COLO668 (cell line): Measurements from ENCODE around the gene RLN3.

Experiments
- DNase-seq: peaks from one replicate; lab custom pipeline; 2025; ENCODE audit not compliant: unreplicated experiment; lab: John Stamatoyannopoulos, UW

The RLN3 gene, protein sequence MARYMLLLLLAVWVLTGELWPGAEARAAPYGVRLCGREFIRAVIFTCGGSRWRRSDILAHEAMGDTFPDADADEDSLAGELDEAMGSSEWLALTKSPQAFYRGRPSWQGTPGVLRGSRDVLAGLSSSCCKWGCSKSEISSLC

DNA sequence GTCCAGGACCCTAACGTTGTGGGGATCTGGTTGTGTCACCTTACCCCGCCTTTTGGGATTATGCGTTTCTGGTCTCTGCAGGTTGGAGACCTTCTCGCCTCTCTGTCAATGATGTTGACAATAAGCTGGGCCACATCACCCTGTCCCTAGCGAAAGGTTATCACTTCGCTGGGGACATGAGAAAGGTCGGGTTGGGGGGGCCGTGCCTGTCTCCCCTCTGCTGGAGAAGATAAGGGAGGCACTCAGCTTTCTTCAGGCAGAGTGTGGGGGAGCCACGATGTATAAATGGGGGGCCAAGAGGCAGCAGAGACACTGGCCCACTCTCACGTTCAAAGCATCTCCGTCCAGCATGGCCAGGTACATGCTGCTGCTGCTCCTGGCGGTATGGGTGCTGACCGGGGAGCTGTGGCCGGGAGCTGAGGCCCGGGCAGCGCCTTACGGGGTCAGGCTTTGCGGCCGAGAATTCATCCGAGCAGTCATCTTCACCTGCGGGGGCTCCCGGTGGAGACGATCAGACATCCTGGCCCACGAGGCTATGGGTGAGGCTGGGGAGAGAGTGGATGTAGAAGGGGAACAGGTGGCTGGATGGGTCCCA lies at the start of gene RLN3:
TSS of gene RLN3 (plus strand) at position 293 of the 595 bp plus-strand sequence. CDS start at position 350, 57 bp downstream.
- DNase-seq, result no peak

DNA sequence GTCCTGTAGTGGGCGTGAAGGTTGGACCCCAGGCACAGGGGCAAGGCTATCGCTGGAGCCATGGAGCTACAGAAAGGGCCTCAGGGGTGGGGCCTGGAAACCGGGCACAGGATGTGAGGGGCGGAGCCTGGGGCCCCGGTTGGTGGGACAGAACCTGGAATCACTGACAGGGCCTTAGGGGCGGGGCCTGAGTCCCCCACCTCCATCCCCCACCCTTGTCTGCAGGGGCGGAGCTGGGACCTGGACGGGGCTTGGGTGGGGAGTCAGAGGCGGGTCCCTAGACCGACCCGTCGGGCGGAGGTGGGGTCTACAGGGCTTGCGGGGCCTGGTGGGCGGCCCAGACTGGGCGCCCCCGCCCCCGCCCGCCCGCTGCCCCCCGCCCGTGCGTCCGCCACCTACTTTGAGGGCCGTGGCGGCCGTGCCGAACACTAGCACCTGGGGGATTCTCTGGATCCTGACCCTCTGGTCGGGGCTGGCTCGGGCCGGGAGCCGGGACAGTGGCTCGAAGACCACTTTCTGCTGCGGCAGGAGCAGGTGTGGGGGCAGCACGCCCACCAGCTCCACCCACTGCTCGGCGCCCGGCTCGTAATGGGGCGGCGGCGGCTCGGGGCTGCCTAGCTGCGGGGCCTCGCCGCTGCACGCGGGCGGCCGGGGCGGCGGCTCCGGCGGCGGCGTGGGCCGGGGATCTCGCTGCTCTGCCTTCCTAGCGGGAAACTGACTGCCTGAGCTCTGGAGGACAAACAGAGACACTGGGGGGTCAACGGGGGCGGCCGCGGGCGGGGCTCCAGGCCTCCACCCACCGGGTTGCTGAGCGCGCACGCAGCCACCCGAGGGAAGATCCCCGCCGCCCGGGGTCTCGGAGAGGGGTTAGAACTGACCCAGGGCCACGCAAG lies 49.4 kb upstream of the RLN3 start:
- DNase-seq, result peak; percentile 92

DNA sequence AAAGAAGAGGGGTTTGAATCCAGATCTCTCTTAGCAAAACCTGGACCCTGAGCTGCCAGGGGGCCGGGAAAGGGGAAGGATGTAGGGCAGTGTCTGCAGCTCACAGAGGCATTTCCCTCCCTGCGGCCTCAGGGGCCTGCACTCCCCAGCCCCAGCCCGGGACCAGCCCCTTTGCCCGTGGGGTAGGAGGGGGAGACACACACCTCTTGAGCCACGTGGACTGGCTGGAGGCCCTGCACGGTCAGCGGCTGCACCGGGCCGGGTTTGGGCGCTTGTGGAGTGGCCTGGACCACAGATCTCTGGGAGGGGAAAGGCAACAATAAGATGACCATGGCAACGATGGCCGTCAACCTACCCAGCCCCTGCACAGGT lies 48.7 kb upstream of the RLN3 start:
- DNase-seq, result peak; percentile 15

DNA sequence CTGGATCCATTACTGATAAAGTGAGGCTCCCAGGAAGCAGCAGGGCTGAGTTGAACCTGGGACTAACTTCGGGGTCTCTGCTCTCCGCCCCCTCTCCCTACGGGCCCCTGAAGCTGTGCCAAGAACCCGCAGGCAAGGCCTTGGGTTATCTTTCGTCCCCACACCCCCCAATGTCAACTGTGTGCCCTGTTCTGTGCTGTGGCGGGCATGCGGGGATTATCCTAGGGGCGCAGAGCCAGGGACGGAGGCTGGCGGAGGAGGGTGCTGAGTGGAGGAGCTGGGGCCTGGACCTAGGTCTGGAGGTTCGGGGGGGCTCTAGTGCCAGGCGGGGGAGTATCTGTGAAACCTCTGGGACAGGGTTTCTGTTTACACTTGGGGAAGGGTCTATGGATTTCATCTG lies 48.3 kb upstream of the RLN3 start:
- no peak for DNase-seq

DNA sequence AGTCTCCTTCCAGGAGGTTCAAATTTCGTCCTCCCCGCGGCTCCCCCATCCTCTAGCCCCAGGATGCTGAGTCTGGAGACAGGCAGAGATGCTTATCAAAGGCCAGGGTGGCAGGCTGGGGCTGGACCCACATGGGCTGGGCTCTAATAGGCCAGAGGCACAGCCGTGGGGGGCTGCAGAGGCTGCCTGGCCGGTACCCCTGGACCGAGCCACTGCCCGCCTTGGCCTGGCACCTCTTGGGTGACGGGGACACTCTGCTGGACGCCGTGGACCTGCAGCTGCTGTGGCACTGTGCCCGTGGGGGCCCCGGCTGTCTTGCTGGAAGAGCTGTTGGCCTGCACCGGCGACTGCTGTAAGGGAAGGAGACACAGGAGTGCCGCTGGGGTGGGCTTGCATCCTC lies 47.6 kb upstream of the RLN3 start:
- DNase-seq, result no peak

DNA sequence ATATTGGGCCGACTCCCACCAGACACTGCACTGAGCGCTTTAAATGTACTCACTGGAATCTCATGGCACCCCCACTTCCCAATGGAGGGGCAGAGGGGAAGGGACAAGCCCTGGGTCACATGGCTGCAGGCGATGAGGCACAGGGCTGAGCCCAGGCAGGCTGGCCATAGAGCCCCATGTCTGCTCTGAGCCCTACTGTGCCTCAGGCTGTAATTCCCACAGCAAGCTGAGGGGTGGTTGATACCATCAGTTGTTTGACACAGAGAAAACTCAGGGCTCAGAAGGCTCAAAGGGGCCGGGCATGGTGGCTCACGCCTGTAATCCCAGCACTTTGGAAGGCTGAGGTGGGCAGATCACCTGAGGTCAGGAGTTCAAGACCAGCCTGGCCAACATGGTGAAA lies 46.9 kb upstream of the RLN3 start:
- no peak for DNase-seq

DNA sequence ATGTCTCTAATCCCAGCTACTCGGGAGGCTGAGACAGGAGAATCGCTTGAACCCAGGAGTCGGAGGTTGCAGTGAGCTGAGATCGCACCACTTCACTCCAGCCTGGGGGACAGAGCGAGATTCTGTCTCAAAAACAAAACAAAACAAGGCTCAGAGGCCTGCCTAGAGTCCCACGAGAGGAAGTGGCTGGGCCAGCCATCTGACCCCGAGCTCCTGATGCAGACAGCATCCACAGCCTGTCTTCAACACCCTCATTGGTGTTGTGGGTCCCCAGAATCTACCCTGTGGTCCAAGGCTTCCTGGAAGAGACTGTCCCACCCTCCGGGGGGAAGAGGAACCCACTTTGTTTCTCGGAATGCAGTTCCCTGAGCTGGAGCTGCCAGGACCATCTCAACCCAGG lies 46.5 kb upstream of the RLN3 start:
- no peak for DNase-seq

DNA sequence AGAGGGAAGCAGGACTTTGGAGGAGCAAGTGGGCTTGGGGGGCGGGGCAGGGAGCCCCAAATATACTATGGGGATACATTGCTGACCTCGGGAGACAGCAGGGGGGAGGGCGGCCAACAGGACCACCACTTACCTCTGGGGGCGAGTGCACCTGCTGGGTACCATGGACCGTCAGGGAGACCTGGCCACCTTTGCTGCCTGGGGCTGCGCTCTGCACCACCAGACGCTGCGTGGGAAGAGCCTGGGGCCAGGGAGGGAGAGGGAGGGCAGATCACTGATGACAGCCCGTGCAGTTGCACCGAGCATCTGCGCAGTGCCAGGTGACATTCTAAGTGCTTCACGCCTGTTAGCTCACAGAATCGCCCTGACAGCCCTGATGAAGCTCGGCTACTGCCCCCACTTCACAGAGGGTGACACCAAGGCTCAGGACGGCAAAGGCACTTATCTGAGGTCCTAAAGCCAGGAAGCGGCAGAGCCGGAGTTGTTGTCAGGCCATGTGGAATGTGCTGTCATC lies 45.9 kb upstream of the RLN3 start:
- peak; percentile 85 for DNase-seq

DNA sequence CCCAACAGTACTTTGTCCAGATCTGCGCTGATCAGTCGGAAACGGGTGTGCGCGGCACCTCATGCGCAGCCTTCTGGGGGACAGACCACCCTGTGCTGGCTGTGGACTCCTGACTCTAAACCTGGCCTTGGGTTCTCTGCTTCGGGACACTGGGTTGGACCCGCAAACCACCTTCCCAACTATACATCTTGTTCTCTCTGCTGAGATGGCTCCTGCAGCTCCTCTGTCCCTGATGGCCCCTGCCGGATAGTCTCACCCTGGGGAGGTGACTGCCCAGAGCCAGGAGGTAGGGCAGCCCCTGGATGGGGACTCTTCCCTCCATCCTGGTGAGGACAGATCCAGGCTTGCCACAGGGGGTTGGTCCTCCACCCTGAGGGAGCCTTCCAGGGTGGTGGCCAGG lies 45.2 kb upstream of the RLN3 start:
- DNase-seq, result no peak

DNA sequence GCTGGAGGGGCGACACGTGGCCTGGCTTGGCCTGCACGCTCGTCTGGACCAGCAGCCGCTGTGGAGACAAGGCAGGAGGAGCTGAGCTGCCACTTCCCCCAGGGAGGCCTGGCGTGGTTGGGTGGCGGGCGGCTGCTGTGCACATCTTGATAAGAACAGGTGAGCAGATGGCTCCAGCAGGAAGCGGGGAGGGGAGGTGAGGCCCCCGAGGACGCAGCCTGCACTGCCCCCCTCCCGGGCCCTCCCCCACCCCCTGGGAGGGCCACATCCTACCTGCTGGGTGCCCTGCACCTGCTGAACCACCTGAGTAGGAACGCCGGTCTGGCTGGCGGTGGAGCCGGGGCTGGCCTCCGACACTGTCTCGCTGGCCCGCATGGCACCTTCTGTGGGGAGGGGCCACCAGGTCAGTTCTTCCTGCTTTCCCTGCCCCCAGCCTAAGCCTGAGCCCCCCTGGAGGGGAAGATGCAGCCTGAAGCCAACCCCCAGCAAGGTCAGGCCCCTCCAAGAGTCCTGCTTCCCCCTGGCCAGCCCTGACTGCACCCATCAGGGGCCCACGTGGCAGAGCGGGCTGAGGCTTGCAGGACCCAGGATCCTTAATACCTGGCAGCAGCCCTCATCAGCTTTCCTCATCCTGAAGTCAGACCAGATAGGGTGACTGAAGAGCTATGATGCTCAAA lies 44.6 kb upstream of the RLN3 start:
- DNase-seq, result peak; percentile 95

DNA sequence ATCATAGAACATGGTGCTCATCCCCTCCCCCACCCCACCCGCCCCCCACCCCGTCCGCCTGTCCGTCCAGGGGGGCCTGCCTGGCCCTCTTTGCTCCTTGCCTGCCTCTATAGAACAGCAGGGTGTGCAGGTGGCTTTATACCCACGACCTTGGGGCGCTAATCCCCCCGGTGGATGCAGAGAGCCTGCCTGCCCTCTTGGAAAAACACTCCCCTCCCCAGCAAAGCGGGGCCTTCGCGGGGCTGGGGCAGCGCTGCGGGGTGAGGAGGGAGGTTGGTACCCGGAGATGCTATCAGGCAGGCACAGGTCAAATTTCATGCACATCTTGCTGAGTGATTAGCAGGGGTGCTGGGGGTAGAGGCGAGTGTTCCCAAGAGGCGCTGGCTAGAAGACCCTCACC lies 43.8 kb upstream of the RLN3 start:
- peak; percentile 12 for DNase-seq

DNA sequence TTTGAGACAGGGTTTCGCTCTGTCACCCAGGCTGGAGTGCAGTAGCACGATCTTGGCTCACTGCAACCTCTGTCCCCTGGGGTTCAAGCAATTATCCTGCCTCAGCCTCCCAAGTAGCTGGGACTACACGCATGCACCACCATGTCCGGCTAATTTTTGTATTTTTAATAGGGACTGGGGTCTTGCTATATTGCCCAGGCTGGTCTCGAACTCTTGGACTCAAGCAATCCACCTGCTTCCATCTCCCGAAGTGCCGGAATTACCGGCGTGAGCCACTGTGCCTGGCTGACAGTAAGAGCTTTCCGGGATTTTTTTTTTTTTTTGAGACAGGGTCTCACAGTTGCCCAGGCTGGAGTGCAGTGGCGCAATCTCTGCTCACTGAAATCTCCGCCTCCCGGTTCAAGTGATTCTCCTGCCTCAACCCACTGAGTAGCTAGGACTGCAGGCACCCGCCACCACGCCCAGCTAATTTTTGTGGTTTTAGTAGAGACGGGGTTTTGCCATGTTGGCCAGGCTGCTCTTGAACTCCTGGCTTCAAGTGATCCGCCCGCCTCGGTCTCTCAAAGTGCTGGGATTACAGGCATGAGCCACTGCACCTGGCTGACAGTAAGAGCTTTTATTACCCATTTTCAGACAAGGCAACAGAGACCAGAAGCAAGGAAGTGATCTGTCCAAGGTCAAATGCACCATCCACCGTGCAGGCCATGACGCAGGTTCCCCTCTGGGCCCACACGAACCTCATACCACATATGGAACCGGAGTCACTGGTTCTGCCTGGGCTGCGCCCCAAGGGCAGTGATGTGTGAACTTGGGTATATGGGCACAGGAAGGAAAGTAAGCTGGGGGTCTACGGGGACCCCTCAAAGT lies 42.8 kb upstream of the RLN3 start:
- peak; percentile 30 for DNase-seq

DNA sequence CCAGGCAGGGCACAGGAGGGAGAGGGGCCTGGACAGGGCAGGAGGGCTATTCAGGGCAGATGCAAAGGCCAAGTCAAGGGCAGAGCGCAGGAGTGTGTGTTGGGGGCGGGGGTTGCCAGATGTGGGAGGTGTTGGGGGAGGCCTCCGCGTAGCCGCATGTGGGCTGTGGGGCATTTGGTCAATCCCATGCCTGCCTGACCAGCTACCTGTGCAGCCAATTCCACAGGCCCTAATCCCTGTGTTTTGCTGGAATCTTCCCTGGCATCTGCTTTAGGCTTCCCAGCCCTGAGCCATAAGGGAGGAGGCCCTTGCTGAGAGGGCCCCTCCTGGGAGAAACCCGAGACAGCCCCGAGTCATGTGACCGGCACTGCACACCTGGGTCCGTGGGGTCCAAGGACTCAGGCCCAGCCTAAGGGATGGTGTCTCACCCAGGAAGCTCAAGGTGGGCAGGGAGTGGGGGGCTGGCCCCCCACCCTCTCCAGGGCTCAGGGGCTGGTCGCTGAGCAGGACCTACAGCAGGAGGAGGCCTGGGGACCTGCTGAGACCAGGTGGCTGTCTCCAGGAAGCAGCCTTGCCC lies 42.1 kb upstream of the RLN3 start:
- DNase-seq, result peak; percentile 82

DNA sequence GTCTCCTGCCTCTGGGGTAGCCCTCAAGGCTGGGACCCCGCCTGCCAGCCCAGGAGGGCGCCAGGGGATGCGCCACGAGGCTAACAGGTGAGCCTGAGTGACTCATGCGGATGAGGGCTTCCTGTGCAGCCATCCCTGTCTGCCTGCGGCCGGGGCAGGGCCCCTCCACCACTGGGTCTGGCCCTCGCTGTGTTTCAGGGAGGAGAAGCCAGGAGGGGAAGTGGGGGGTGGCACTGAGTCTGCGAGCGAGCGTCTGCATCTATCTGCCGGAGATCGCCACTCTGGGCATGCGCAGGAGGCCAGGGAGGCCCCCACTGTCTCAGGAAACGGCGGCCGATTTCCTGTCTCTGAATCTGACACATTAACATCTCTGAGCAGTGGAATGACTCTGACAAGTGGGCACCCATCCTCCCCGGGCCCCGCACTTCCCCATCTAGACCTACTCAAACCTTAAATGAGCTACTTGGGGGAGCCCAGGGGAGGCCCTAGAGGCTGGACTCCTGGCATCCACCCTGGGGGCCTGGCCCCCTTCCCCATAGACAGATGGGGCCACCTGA lies 41.5 kb upstream of the RLN3 start:
- DNase-seq, result peak; percentile 93

DNA sequence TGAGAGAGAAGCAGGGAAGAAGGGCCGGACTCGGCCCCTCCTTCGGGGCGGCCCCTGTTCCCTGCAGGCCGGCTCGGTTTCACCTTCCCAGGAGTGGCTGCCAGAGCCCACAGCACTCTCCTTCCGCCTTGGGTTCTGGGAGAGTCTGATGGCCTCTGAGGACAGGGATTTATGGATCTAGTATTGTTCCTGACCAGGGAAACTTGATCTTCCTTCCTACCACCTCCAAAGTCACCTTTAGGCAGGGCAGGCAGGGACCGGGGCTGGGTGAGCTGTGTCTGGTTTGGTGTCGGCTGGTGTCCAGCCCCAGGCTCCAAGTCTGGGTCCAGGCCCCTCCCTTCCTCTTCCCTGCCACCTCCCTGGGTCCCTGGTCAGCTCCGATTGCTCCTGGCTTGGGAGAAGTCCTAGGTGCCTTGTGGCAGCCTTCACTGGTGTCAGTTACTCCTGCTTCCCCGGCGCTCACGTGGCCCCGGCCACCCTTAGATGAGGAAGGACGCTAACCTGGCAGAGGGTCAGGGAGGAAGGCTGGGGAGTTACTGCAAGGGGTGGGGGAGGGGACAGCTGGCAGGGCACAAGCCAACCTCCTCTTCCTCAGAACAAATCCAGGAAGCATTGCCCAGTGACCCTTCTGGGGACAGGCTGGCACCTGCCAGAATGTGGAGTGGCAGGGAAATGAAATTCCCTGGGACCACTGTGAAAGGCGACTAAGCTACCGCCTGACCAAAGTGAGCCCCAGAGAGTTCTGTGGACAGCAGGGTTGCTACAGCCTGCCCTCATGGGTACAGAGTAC lies 40.7 kb upstream of the RLN3 start:
- peak; percentile 65 for DNase-seq

DNA sequence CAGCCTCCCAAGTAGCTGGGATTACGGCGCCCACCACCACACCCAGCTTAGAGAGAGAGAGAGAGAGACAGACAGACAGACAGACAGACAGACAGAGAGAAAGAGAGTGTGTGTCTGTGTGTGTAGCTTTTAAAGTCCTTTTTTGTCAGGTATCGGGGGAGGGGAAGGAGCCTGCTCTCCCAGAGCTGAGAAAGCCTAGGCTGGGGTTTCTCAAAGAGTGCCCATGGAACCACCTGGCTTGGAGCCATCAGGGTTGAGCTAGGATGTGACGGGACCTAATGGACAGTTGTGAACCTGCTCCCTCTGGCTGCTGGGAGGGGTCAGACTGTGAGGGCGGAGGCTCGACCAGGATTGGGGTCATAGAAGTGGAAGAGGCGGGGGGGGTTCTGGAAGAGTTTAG lies 38.5 kb upstream of the RLN3 start:
- DNase-seq, result no peak

DNA sequence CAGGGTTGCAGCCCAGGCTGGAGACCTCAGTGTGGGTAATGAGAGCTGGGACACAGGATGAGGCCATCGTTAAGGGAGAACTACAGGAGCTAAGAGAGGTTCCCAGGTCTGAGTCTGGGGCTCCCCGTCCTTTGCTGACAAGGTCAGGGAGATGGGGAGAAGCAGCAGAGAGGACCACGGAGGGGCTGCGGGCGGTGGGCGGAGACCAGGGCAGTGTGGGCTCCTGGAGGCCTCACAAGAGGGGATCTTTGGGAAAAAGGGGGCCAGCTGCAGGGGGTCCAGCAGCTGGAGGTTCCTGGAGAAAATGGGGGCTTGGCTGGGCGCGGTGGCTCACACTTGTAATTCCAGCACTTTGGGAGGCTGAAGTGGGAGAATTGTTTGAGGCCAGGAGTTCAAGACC lies 37.9 kb upstream of the RLN3 start:
- no peak for DNase-seq

DNA sequence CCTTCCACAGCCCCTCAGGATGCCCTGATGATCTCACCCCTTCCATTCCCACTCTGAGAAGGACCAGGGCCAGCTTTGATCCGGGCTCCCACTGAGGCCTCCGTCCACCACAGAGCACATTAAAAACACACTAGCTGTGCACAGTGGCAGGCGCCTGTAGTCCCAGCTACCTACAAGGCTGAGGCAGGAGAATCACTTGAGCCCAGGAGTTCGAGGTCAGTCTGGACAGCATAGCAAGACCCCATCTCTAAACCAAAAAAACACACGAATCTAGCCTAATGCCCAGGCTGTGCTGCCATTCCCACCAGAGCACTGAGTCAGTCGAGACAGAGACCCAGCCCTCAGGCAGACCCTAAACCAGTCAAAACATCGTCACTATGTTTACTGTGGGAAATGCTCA lies 35.9 kb upstream of the RLN3 start:
- no peak for DNase-seq

DNA sequence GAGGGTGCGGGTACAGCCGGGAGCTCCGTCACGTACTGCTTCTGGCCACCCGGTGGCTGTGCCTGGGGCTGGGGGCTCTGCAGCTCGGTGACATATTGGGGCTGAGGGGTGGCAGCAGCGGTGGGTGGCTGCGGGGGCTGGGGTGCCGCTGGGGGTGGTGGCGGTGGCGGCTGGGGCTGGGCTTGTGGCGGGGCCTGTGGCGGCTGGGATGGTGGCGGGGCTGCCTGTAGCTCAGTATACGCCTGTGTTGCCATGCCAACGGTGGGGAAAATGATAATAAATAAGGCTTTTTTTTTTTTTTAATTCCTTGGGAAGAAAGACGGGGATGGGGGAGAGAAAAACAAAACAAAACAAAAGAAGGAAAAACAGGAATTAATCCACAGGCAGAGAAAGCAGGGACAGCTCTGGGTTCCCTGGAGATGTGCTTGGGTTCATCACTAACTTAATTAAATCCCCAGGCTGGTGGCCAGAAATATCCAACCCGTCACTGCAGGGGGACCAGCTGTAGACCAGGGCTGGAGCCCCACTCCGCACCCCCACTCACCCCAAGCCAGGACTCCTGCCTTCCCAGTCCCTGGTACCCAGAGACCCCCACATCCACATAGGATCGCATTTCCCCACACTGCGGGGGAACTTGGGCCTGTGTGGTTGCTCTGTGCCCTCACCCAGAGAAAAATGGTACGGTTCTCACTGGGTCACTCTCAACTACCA lies 34.2 kb upstream of the RLN3 start:
- no peak for DNase-seq
